GM12878 (cell line): Measurements from ENCODE around the gene FXYD1. TPM values are rescaled to one million over a fixed set of nuclear protein-coding genes. Genes with fewer than 3 reads are reported as not detected.

Experiments used
- ATAC-seq: fragments of 200-7000 bp; cut with Tn5 transposase; 3 replicates; pipeline ENCODE4 v1.9.1; 2020; ENCODE audit warnings: mild to moderate bottlenecking, moderate library complexity
- BruUV-seq: library from RNA; stranded (reverse); fragments of 400-500 nt; replicated peaks from 2 replicates; lab custom pipeline; 2021; lab: Mats Ljungman, UMichigan
- CTCF ChIA-PET: fragments of 300-600 bp; sonication (Branson Sonifier 250); formaldehyde crosslinking; extraction: SDS; loops from one replicate; lab custom pipeline; 2021; ENCODE audit warnings: inconsistent platforms; lab: Yijun Ruan, JAX
- POLR2A ChIA-PET: fragments of 350-600 bp; formaldehyde crosslinking; extraction: SDS; loops from one replicate; lab custom pipeline; 2021; ENCODE audit warnings: inconsistent platforms; lab: Charles Lee
- RAD21 ChIA-PET: fragments of 300-600 bp; sonication (Branson Sonifier 250); formaldehyde crosslinking; loops from one replicate; lab custom pipeline; 2023; ENCODE audit warnings: antibody characterized with exemption; ENCODE audit not compliant: unreplicated experiment; lab: Charles Lee
- SMC1A ChIA-PET: fragments of 300-600 bp; sonication (Branson Sonifier 250); formaldehyde crosslinking; loops from one replicate; lab custom pipeline; 2023; ENCODE audit not compliant: unreplicated experiment, uncharacterized antibody; lab: Charles Lee
- DNase-seq: peaks from one replicate; pipeline ENCODE4 v3.0.0-alpha.2; 2011; ENCODE audit warnings: low read depth, low spot score
- FAIRE-seq: peaks from 3 replicates; lab custom pipeline; 2011; peaks lifted over from hg19 to GRCh38; lab: Jason Lieb, UNC
- H2AFZ ChIP-seq: 2 replicates; pipeline ENCODE4 v1.6.0; 2011; ENCODE audit warnings: low read depth, low read length, control low read depth; ENCODE audit not compliant: control insufficient read depth
- H3K27ac ChIP-seq: 2 replicates; pipeline ENCODE4 v1.5.1; 2011; ENCODE audit warnings: control low read depth; ENCODE audit not compliant: control insufficient read depth, insufficient read depth
- H3K27me3 ChIP-seq, 2 experiments: replicated peaks in 1 of 2; 2 replicates each; pipeline versions ENCODE4 v1.6.0 to v1.6.1; 2011; ENCODE audit warnings: low read length in 1 of 2; ENCODE audit not compliant: control insufficient read depth in 2 of 2, insufficient read depth in 2 of 2
- H3K36me3 ChIP-seq, 2 experiments: 2 replicates each; pipeline ENCODE4 v1.5.1; 2011; ENCODE audit warnings: low read length in 1 of 2; ENCODE audit not compliant: control insufficient read depth in 2 of 2, insufficient read depth in 2 of 2
- H3K4me1 ChIP-seq: 2 replicates; pipeline ENCODE4 v1.6.1; 2011; ENCODE audit warnings: mild to moderate bottlenecking, low read length, moderate library complexity, mixed read lengths; ENCODE audit not compliant: control insufficient read depth, insufficient read depth
- H3K4me2 ChIP-seq: 2 replicates; pipeline ENCODE4 v1.6.0; 2011; ENCODE audit warnings: control low read depth; ENCODE audit not compliant: control insufficient read depth, insufficient read depth
- H3K4me3 ChIP-seq: fragments of 200-600 bp; sonication (generic); 2 replicates; pipeline ENCODE4 v1.5.1; 2016
- H3K79me2 ChIP-seq: 2 replicates; pipeline ENCODE4 v1.6.0; 2011; ENCODE audit warnings: low read length; ENCODE audit not compliant: control insufficient read depth, insufficient read depth
- H3K9ac ChIP-seq: 2 replicates; pipeline ENCODE4 v1.8.0; 2011; ENCODE audit warnings: low read length, control low read depth, mixed read lengths; ENCODE audit not compliant: control insufficient read depth, insufficient read depth
- H3K9me3 ChIP-seq: replicated peaks from 3 replicates; pipeline ENCODE4 v1.5.1; 2011; ENCODE audit warnings: mild to moderate bottlenecking, low read length; ENCODE audit not compliant: control insufficient read depth, insufficient read depth
- H4K20me1 ChIP-seq: 2 replicates; pipeline ENCODE4 v1.6.0; 2011; ENCODE audit not compliant: control insufficient read depth, insufficient read depth
- BHLHE40 ChIP-seq, 2 experiments: fragments of 450-650 bp in 1 of 2; IDR thresholded peaks; 2 replicates each; pipeline ENCODE4 v1.6.1; 2011 to 2017; ENCODE audit warnings: low read depth in 2 of 2, borderline replicate concordance in 1 of 2, improper control_type of control experiment in 1 of 2, low read length in 1 of 2, mild to moderate bottlenecking in 1 of 2
- CHD1 ChIP-seq: IDR thresholded peaks from 2 replicates; pipeline ENCODE4 v1.6.1; 2012; ENCODE audit warnings: low read depth, low read length, improper control_type of control experiment
- CHD4 ChIP-seq: fragments of 200-600 bp; sonication (generic); IDR thresholded peaks from 2 replicates; pipeline ENCODE4 v1.6.1; 2016; ENCODE audit warnings: mild to moderate bottlenecking
- HDAC6 ChIP-seq: fragments of 200-600 bp; sonication (generic); IDR thresholded peaks from one replicate; pipeline ENCODE4 v1.8.0; 2017; ENCODE audit warnings: antibody characterized with exemption; ENCODE audit not compliant: unreplicated experiment
- MYC ChIP-seq: IDR thresholded peaks from 2 replicates; pipeline ENCODE4 v1.6.1; 2011; ENCODE audit warnings: mild to moderate bottlenecking, low read length, moderate library complexity, inconsistent platforms; ENCODE audit not compliant: insufficient read depth, insufficient replicate concordance, insufficient read length, severe bottlenecking
- NBN ChIP-seq: fragments of 450-650 bp; IDR thresholded peaks from 2 replicates; pipeline ENCODE4 v1.6.1; 2016
- NR2F1 ChIP-seq: fragments of 450-650 bp; conservative IDR thresholded peaks from 2 replicates; pipeline ENCODE4 v1.6.1; 2017; ENCODE audit warnings: mild to moderate bottlenecking
- POU2F2 ChIP-seq: IDR thresholded peaks from 3 replicates; pipeline ENCODE4 v1.6.1; 2011; ENCODE audit warnings: low read depth, mild to moderate bottlenecking, low read length, borderline replicate concordance
- RUNX3 ChIP-seq: IDR thresholded peaks from 2 replicates; pipeline ENCODE4 v1.6.1; 2012; ENCODE audit warnings: low read length, inconsistent platforms
- SREBF1 ChIP-seq: IDR thresholded peaks from 2 replicates; pipeline ENCODE4 v1.6.1; 2012; ENCODE audit warnings: mild to moderate bottlenecking, low read length
- TARDBP ChIP-seq: IDR thresholded peaks from 2 replicates; pipeline ENCODE4 v1.6.1; 2016; ENCODE audit warnings: borderline replicate concordance
- in situ Hi-C: fragments of 300-500 bp; cut with MboI; formaldehyde crosslinking; loops from 9 replicates; pipeline ENCODE4 v1.14.3; 2018; ENCODE audit warnings: mixed read lengths
- intact Hi-C: fragments of 100-400 bp; cut with micrococcal nuclease; formaldehyde crosslinking; loops from one replicate; pipeline ENCODE4 v1.14.2; 2022; ENCODE audit not compliant: unreplicated experiment
- polyA plus RNA-seq, 11 experiments: library from polyadenylated mRNA; depleted of rRNA in 4 of 11; unstranded in 6 of 11; stranded (reverse) in 5 of 11; fragments of >200 nt; fragmentation: Nextera tagmentation in 4 of 11; fragmentation: Illumina TruSeq in 1 of 11; extraction: Ambion mirVana in 4 of 11; extraction: Trizol in 1 of 11; gene quantifications; 1 replicate in 1 of 11; 2 replicates in 10 of 11; pipeline versions ENCODE4 v1.2.1 to v1.2.3, GENCODE V29; 2011 to 2016; ENCODE audit warnings: inconsistent platforms in 2 of 11, missing spikeins in 2 of 11, low read depth in 1 of 11
- total RNA-seq, 4 experiments: library from RNA; depleted of rRNA in 3 of 4; stranded (reverse); fragments of >200 nt in 3 of 4; fragmentation: Illumina TruSeq in 1 of 4; extraction: Trizol in 1 of 4; gene quantifications; 2 replicates each; pipeline versions ENCODE4 v1.2.1 to v1.2.3, GENCODE V29; 2013 to 2021
- TF ChIP-seq, protein P1 (sequence below): fragments of 450-650 bp; formaldehyde crosslinking; IDR thresholded peaks from 2 replicates; pipeline ENCODE4 v1.5.0; 2022; ENCODE audit warnings: mild to moderate bottlenecking, missing genetic modification characterization
- TF ChIP-seq, protein P2 (sequence below): fragments of 450-650 bp; conservative IDR thresholded peaks from 2 replicates; pipeline ENCODE4 v1.6.1; 2017; ENCODE audit warnings: mild to moderate bottlenecking, moderate library complexity

Gene FXYD1
- total and polyA plus RNA-seq, 10 of the 15 experiments (the other 5 are each of a cell fraction or from before 2014, with no cell fraction given): 0.34 to 1.2 (median 0.49) TPM; not detected in 4

- no TSS peak for BruUV-seq
- no peak for FAIRE-seq
Measured at GRCh38 chr19:35132254-35132653, 6.4 kb upstream of the FXYD1 start.

More at GRCh38 chr19:35132254-35132653, 6.4 kb upstream of the FXYD1 start:
- H3K4me1 ChIP-seq: peaks cover 3% of the 10 kb centered on the region; the same call in 1 of the 2 replicates
- no peak overlapping the region for H3K4me3 ChIP-seq
- TF ChIP-seq MYC (no peak), CHD4 (no peak), NBN (no peak), TARDBP (no peak), HDAC6 (no peak), RUNX3 (no peak), POU2F2 (no peak), BHLHE40 (IDR thresholded peaks at IDR 0.05; ENCODE audit: borderline replicate concordance in 1 of 2, low read depth in 2 of 2, low read length in 1 of 2) (no peak), NR2F1 (no peak), CHD1 (no peak), SREBF1 (no peak)
- TF ChIP-seq, protein P1, sequence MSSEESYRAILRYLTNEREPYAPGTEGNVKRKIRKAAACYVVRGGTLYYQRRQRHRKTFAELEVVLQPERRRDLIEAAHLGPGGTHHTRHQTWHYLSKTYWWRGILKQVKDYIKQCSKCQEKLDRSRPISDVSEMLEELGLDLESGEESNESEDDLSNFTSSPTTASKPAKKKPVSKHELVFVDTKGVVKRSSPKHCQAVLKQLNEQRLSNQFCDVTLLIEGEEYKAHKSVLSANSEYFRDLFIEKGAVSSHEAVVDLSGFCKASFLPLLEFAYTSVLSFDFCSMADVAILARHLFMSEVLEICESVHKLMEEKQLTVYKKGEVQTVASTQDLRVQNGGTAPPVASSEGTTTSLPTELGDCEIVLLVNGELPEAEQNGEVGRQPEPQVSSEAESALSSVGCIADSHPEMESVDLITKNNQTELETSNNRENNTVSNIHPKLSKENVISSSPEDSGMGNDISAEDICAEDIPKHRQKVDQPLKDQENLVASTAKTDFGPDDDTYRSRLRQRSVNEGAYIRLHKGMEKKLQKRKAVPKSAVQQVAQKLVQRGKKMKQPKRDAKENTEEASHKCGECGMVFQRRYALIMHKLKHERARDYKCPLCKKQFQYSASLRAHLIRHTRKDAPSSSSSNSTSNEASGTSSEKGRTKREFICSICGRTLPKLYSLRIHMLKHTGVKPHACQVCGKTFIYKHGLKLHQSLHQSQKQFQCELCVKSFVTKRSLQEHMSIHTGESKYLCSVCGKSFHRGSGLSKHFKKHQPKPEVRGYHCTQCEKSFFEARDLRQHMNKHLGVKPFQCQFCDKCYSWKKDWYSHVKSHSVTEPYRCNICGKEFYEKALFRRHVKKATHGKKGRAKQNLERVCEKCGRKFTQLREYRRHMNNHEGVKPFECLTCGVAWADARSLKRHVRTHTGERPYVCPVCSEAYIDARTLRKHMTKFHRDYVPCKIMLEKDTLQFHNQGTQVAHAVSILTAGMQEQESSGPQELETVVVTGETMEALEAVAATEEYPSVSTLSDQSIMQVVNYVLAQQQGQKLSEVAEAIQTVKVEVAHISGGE (CRISPR knock-in tag): no peak
- TF ChIP-seq, protein P2, sequence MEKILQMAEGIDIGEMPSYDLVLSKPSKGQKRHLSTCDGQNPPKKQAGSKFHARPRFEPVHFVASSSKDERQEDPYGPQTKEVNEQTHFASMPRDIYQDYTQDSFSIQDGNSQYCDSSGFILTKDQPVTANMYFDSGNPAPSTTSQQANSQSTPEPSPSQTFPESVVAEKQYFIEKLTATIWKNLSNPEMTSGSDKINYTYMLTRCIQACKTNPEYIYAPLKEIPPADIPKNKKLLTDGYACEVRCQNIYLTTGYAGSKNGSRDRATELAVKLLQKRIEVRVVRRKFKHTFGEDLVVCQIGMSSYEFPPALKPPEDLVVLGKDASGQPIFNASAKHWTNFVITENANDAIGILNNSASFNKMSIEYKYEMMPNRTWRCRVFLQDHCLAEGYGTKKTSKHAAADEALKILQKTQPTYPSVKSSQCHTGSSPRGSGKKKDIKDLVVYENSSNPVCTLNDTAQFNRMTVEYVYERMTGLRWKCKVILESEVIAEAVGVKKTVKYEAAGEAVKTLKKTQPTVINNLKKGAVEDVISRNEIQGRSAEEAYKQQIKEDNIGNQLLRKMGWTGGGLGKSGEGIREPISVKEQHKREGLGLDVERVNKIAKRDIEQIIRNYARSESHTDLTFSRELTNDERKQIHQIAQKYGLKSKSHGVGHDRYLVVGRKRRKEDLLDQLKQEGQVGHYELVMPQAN: no peak
- SMC1A ChIA-PET: no interaction called here
- H3K4me2 ChIP-seq: no peak overlapping the region
- RAD21 ChIA-PET: no interaction called here
- H3K79me2 ChIP-seq: no peaks in the 10 kb centered on the region
- H3K9ac ChIP-seq: no peak overlapping the region
- H3K27ac ChIP-seq: no peak overlapping the region
- in situ Hi-C loops: no loop called here
- no peaks in the 10 kb centered on the region for H4K20me1 ChIP-seq
- CTCF ChIA-PET: no interaction called here
- intact Hi-C loops: loop anchor here (10.0 kb wide), 1 partner anchor 157 kb away; no protein-coding TSS in a partner anchor
- ATAC-seq: no peak
- H3K9me3 ChIP-seq: no peaks in the 10 kb centered on the region
- H2AFZ ChIP-seq: no peak overlapping the region
- H3K27me3 ChIP-seq: no peaks in the 10 kb centered on the region
- POLR2A ChIA-PET: no interaction called here
- DNase-seq: no peak
- no peaks in the 10 kb centered on the region for H3K36me3 ChIP-seq
